Measurements from ENCODE around the gene TPI1.

Gene TPI1

DNA sequence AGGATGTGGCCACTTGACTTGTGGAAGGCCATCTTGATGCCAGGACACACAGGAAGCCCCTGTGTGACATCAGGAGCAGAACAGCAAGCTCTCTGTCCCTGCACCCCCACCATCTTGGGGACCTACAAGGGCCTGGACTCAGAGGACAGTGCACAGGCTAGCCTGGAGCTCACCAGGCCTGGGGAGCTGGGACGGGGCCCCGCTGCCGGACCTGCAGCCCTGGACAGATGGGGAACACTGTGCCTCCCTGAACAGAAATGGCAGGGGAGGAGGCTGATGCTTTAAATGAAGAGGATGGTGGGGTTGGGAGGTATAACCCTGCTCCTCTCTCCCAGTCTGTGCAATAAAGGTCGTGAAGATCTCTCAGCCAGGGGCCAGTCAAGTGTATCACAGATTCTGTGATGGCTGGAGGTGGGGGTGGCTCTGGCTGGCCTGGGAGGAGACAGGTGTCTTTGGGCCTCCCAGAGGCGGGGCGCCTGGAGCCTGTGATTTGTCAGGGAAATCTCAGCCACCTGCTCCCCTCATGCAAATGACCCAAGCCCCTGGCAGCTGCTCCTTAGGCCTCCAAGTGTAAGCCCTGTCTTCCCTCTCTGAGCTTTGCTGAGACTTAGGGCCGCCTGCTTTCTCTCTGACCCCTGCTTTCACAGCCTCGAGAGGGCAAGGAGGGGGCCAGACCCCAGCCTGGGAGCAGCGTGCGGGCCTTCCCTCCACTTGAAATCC lies 27.7 kb upstream of the TPI1 start:
- H3K9ac ChIP-seq (ENCODE audit: low read length in 2 of 2): no peak overlapping the region
- peaks cover 10 to 43% of the 10 kb centered on the region in 2 donors for H3K36me3 ChIP-seq (ENCODE audit: control insufficient read depth in 2 of 2, insufficient read depth in 2 of 2, low read length in 2 of 2)
- H3K27ac ChIP-seq (ENCODE audit: low read length): no peak overlapping the region
- H3K4me1 ChIP-seq (ENCODE audit: control insufficient read depth, insufficient read depth, low read length): no peaks in the 10 kb centered on the region
- H3K27me3 ChIP-seq (ENCODE audit: control insufficient read depth in 1 of 2, insufficient read depth in 2 of 2, low read length in 2 of 2): no peaks in the 10 kb centered on the region
- H3K4me3 ChIP-seq (ENCODE audit: low read length in 2 of 2): no peak overlapping the region
- H3K9me3 ChIP-seq (ENCODE audit: control insufficient read depth in 2 of 2, low read length in 2 of 2): no peaks in the 10 kb centered on the region

DNA sequence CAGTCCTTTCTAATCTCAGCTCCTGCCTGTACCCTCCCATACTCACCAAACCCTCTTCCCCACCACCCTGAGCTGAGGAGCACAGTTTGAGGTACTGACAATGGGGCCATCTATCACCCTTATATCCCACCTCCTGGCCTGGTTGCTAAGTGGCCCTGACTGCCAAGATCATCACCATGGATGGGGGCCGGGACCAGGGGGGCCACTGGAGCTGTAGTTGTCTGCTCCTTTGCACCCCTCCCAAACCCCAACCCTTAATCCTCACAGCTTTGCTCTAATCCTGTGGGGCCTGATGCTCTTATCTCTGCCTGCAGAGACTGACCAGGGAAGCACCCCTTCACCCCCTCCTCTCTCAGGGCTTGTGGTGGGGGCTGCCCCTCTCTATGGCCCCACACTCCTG lies 27.0 kb upstream of the TPI1 start:
- no peak overlapping the region for H3K4me3 ChIP-seq (ENCODE audit: low read length in 2 of 2)
- H3K36me3 ChIP-seq (ENCODE audit: control insufficient read depth in 2 of 2, insufficient read depth in 2 of 2, low read length in 2 of 2): peaks cover 15 to 47% of the 10 kb centered on the region in 2 donors
- H3K4me1 ChIP-seq (ENCODE audit: control insufficient read depth, insufficient read depth, low read length): no peaks in the 10 kb centered on the region
- H3K9ac ChIP-seq (ENCODE audit: low read length in 2 of 2): no peak overlapping the region
- H3K27ac ChIP-seq (ENCODE audit: low read length): no peak overlapping the region
- H3K9me3 ChIP-seq (ENCODE audit: control insufficient read depth in 2 of 2, low read length in 2 of 2): no peaks in the 10 kb centered on the region
- H3K27me3 ChIP-seq (ENCODE audit: control insufficient read depth in 1 of 2, insufficient read depth in 2 of 2, low read length in 2 of 2): no peaks in the 10 kb centered on the region

DNA sequence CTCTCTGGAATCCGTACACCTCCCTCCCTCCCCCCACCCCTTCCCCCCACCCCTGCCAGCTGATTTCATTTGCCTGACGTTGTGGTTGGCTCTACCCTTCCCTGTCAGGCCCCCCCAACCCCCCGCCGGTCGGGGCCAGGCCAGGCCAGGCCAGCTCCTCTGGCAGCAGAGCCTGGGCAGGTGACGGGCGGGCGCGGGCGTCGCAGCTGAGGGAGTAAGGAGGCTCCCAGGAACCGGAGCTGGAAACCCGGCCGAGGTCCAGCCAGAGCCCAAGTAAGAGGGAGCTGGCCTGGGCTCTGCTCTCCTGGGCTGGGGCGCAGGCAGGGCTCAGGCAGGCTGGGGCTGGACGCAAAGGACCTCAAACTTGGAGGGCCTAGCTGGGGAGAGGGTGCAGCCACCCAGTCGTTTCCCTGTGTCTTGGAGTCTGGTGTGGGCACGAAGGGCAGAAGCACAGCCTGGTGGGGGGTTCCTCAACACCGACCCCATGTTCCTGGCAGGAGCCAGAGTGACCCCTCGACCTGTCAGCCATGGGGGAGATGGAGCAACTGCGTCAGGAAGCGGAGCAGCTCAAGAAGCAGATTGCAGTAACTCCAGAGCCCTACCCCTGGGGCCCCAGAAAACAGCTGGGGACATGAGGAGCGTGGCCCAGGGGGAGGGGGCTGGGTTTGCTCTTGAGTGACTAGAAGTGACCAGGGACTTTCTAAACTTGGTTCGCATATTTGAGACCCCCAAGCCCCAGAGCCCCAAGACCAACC lies 26.4 kb upstream of the TPI1 start, which contains the start of gene GNB3:
Gene GNB3, plus strand, starts transcription at position 165 of the 755 bp plus-strand sequence. Its CDS starts 363 bp downstream, at position 528.
- no peak within 1 kb of the TSS for H3K4me3 ChIP-seq (ENCODE audit: low read length in 2 of 2)
- H3K9ac ChIP-seq (ENCODE audit: low read length in 2 of 2): no peak within 1 kb of the TSS
- no peak within 1 kb of the TSS for H3K27ac ChIP-seq (ENCODE audit: low read length)
- H3K9me3 ChIP-seq (ENCODE audit: control insufficient read depth in 2 of 2, low read length in 2 of 2): no peaks in the 10 kb centered on the region
- H3K36me3 ChIP-seq (ENCODE audit: control insufficient read depth in 2 of 2, insufficient read depth in 2 of 2, low read length in 2 of 2): peaks cover 18 to 51% of the 10 kb centered on the region in 2 donors
- H3K4me1 ChIP-seq (ENCODE audit: control insufficient read depth, insufficient read depth, low read length): no peaks in the 10 kb centered on the region
- H3K27me3 ChIP-seq (ENCODE audit: control insufficient read depth in 1 of 2, insufficient read depth in 2 of 2, low read length in 2 of 2): no peaks in the 10 kb centered on the region

DNA sequence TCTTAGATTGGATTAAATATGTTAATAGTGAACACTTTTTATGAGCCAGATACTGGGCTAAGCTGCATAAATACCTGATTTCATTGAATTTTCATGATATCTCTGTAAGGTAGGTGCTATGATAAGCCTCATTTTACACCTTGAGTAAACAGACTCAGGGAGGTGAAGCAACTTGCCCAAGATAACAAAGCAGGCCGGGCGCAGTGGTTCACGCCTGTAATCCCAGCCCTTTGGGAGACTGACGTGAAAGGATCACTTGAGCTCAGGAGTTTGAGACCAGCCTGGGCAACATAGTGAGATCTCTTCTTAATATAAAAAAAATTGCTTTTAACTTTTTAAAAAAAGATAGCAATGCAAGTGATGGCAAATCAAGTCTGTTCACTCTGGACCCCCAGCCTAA lies 25.3 kb upstream of the TPI1 start:
- no peak overlapping the region for H3K4me3 ChIP-seq (ENCODE audit: low read length in 2 of 2)
- H3K4me1 ChIP-seq (ENCODE audit: control insufficient read depth, insufficient read depth, low read length): no peaks in the 10 kb centered on the region
- H3K36me3 ChIP-seq (ENCODE audit: control insufficient read depth in 2 of 2, insufficient read depth in 2 of 2, low read length in 2 of 2): peaks cover 28 to 54% of the 10 kb centered on the region in 2 donors
- no peaks in the 10 kb centered on the region for H3K9me3 ChIP-seq (ENCODE audit: control insufficient read depth in 2 of 2, low read length in 2 of 2)
- H3K27ac ChIP-seq (ENCODE audit: low read length): no peak overlapping the region
- H3K27me3 ChIP-seq (ENCODE audit: control insufficient read depth in 1 of 2, insufficient read depth in 2 of 2, low read length in 2 of 2): no peaks in the 10 kb centered on the region
- no peak overlapping the region for H3K9ac ChIP-seq (ENCODE audit: low read length in 2 of 2)

DNA sequence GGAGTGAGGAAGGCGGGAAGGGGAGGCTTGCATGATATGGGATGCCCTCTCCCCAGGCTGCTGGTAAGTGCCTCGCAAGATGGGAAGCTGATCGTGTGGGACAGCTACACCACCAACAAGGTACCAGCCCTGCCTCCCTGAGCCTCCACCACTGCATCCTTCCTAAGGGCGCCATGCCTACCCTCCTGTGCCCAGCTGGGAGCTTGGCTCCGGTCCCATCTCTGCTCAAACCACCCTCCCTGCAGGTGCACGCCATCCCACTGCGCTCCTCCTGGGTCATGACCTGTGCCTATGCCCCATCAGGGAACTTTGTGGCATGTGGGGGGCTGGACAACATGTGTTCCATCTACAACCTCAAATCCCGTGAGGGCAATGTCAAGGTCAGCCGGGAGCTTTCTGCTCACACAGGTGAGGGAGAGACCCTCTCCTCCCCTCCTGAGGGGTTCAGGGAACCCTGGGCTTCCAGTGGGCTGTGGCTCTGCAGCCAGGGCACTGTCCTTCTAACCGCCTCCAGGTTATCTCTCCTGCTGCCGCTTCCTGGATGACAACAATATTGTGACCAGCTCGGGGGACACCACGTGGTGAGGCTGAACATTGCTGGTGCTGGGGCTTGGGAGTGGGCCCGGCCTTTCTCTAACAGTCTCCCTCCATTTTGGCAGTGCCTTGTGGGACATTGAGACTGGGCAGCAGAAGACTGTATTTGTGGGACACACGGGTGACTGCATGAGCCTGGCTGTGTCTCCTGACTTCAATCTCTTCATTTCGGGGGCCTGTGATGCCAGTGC lies 24.0 kb upstream of the TPI1 start:
- Histone ChIP-seq H3K36me3 (ENCODE audit: control insufficient read depth in 2 of 2, insufficient read depth in 2 of 2, low read length in 2 of 2) (peaks cover 23 to 50% of the 10 kb centered on the region in 2 donors), H3K9ac (ENCODE audit: low read length in 2 of 2) (no peak overlapping the region)

DNA sequence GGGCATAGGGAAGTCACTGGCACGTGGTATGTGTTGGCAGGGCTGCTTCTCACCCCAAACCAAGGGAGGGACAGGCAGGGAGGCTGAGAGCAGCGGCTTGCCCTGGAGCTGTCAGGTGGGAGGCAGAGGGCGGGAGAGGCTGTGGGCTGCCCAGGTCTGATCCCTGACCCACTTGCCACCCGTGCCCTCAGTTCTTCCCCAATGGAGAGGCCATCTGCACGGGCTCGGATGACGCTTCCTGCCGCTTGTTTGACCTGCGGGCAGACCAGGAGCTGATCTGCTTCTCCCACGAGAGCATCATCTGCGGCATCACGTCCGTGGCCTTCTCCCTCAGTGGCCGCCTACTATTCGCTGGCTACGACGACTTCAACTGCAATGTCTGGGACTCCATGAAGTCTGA lies 21.9 kb upstream of the TPI1 start:
- peaks cover 23 to 43% of the 10 kb centered on the region in 2 donors for H3K36me3 ChIP-seq (ENCODE audit: control insufficient read depth in 2 of 2, insufficient read depth in 2 of 2, low read length in 2 of 2)

More for the DNA sequence above, 24.0 kb upstream of the TPI1 start:
- no peaks in the 10 kb centered on the region for H3K4me1 ChIP-seq (ENCODE audit: control insufficient read depth, insufficient read depth, low read length)
- H3K27ac ChIP-seq (ENCODE audit: low read length): no peak overlapping the region
- H3K9me3 ChIP-seq (ENCODE audit: control insufficient read depth in 2 of 2, low read length in 2 of 2): no peaks in the 10 kb centered on the region
- no peak overlapping the region for H3K4me3 ChIP-seq (ENCODE audit: low read length in 2 of 2)
- H3K27me3 ChIP-seq (ENCODE audit: control insufficient read depth in 1 of 2, insufficient read depth in 2 of 2, low read length in 2 of 2): no peaks in the 10 kb centered on the region

DNA sequence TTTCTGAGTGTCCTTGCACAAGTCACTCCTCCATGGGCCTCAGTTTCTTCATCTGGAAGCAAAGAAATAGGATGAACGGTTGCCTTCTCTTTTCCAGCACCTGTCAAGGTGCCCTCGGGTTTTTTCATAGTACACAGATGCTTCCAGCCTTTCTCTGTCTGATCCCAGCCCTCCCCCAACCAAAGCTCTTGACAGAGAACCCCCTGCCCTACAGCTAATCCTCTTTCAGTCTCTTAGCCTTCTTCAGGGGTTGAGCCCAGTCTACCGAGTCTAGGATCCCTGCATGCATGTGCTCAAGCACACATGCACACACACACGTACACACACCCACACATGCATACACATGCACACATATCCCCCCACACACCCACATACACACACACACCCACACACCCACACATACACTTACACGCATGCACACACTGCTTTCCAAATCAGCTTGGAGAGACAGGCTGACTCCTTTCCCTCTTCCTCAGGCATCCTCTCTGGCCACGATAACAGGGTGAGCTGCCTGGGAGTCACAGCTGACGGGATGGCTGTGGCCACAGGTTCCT lies 20.9 kb upstream of the TPI1 start:
- no peak overlapping the region for H3K9ac ChIP-seq (ENCODE audit: low read length in 2 of 2)
- no peak overlapping the region for H3K27ac ChIP-seq (ENCODE audit: low read length)
- no peaks in the 10 kb centered on the region for H3K27me3 ChIP-seq (ENCODE audit: control insufficient read depth in 1 of 2, insufficient read depth in 2 of 2, low read length in 2 of 2)
- H3K9me3 ChIP-seq (ENCODE audit: control insufficient read depth in 2 of 2, low read length in 2 of 2): no peaks in the 10 kb centered on the region
- H3K36me3 ChIP-seq (ENCODE audit: control insufficient read depth in 2 of 2, insufficient read depth in 2 of 2, low read length in 2 of 2): peaks cover 23 to 43% of the 10 kb centered on the region in 2 donors
- peaks cover 7% of the 10 kb centered on the region for H3K4me1 ChIP-seq (ENCODE audit: control insufficient read depth, insufficient read depth, low read length)
- H3K4me3 ChIP-seq (ENCODE audit: low read length in 2 of 2): no peak overlapping the region

More for the DNA sequence above, 21.9 kb upstream of the TPI1 start:
- no peak overlapping the region for H3K4me3 ChIP-seq (ENCODE audit: low read length in 2 of 2)
- no peaks in the 10 kb centered on the region for H3K9me3 ChIP-seq (ENCODE audit: control insufficient read depth in 2 of 2, low read length in 2 of 2)
- H3K27me3 ChIP-seq (ENCODE audit: control insufficient read depth in 1 of 2, insufficient read depth in 2 of 2, low read length in 2 of 2): no peaks in the 10 kb centered on the region
- H3K4me1 ChIP-seq (ENCODE audit: control insufficient read depth, insufficient read depth, low read length): no peaks in the 10 kb centered on the region
- H3K27ac ChIP-seq (ENCODE audit: low read length): no peak overlapping the region
- no peak overlapping the region for H3K9ac ChIP-seq (ENCODE audit: low read length in 2 of 2)

DNA sequence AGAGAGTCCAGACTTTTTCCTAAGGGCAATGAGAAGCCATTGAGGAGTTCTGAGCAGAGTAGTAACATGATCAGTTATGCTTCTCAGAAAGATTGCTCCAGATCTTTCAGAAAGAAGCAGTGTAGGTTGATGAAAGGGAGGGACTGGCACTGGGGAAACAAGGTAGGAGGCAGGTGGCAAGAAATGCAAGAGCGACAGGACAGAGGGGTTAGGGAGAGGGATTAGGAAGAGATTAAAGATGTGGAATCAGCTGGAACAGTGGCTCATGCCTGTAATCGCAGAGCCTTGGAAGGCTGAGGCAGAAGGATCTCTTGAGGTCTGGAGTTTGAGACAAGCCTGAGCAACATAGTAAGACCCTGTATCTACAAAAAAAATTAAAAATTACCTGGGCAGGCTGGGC lies 19.7 kb upstream of the TPI1 start:
- no peak overlapping the region for H3K9ac ChIP-seq (ENCODE audit: low read length in 2 of 2)
- H3K9me3 ChIP-seq (ENCODE audit: control insufficient read depth in 2 of 2, low read length in 2 of 2): no peaks in the 10 kb centered on the region
- no peak overlapping the region for H3K27ac ChIP-seq (ENCODE audit: low read length)
- no peak overlapping the region for H3K4me3 ChIP-seq (ENCODE audit: low read length in 2 of 2)
- peaks cover 8% of the 10 kb centered on the region for H3K4me1 ChIP-seq (ENCODE audit: control insufficient read depth, insufficient read depth, low read length)
- no peaks in the 10 kb centered on the region for H3K27me3 ChIP-seq (ENCODE audit: control insufficient read depth in 1 of 2, insufficient read depth in 2 of 2, low read length in 2 of 2)
- H3K36me3 ChIP-seq (ENCODE audit: control insufficient read depth in 2 of 2, insufficient read depth in 2 of 2, low read length in 2 of 2): peaks cover 23 to 42% of the 10 kb centered on the region in 2 donors

DNA sequence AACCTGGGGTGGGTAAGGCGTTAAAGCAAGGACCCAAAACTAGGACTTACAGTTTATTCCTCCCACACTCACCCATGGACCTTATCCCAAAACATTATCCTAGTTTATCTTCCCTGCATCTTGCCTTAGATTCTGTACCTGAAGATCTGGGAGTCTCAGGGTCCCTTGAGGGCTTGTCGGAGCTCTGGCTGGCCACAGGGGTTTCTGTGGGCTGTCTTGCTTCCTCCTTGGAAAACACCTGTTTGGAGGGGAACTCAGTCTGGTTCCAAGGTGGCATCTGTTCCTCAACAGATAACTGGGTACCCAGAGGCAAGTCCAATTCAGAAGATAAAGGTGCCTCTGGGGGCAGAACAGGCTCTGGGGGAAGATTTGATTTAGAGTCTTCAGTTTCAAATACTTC lies 17.9 kb upstream of the TPI1 start:
- no peaks in the 10 kb centered on the region for H3K27me3 ChIP-seq (ENCODE audit: control insufficient read depth in 1 of 2, insufficient read depth in 2 of 2, low read length in 2 of 2)
- peaks cover 20 to 31% of the 10 kb centered on the region in 2 donors for H3K36me3 ChIP-seq (ENCODE audit: control insufficient read depth in 2 of 2, insufficient read depth in 2 of 2, low read length in 2 of 2)
- no peak overlapping the region for H3K4me3 ChIP-seq (ENCODE audit: low read length in 2 of 2)
- H3K4me1 ChIP-seq (ENCODE audit: control insufficient read depth, insufficient read depth, low read length): peaks cover 21% of the 10 kb centered on the region
- H3K9me3 ChIP-seq (ENCODE audit: control insufficient read depth in 2 of 2, low read length in 2 of 2): no peaks in the 10 kb centered on the region
- no peak overlapping the region for H3K9ac ChIP-seq (ENCODE audit: low read length in 2 of 2)
- no peak overlapping the region for H3K27ac ChIP-seq (ENCODE audit: low read length)

DNA sequence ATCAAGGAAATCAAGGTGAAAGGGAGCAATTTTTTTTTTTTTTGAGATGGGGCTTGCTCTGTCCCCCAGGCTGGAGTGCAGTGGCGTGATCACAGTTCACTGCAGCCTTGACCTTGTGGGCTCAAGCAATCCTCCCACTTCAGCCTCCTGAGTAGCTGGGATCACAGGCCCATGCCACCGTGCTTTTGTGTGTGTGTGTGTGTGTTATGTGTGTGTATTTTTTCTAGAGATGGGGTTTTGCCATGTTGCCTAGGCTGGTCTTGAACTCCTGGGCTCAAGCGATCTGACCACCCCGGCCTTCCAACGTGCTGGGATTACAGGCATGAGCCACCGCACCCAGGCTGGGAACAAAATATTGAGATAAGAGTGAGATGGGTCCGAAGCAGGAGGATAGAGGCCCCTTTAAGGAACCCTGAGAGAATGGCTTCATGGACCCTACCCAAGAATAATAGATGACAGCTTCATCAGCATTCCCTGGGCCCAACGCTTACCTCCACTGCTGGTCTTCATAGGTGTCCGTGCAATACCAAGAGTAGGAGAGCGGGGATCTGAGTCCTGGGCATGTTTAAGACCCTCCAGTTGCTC lies 17.3 kb upstream of the TPI1 start:
- Histone ChIP-seq H3K4me3 (ENCODE audit: low read length in 2 of 2) (no peak overlapping the region), H3K36me3 (ENCODE audit: control insufficient read depth in 2 of 2, insufficient read depth in 2 of 2, low read length in 2 of 2) (peaks cover 16 to 27% of the 10 kb centered on the region in 2 donors), H3K9me3 (ENCODE audit: control insufficient read depth in 2 of 2, low read length in 2 of 2) (no peaks in the 10 kb centered on the region), H3K27ac (ENCODE audit: low read length) (no peak overlapping the region), H3K4me1 (ENCODE audit: control insufficient read depth, insufficient read depth, low read length) (peaks cover 25% of the 10 kb centered on the region), H3K9ac (ENCODE audit: low read length in 2 of 2) (no peak overlapping the region), H3K27me3 (ENCODE audit: control insufficient read depth in 1 of 2, insufficient read depth in 2 of 2, low read length in 2 of 2) (no peaks in the 10 kb centered on the region)
